Neural progenitor cell (in vitro differentiated cells): Measurements from ENCODE around the gene ST7L. TPM values are rescaled to one million over a fixed set of nuclear protein-coding genes. Genes with fewer than 3 reads are reported as not detected.
A peak's percentile ranks its signal among the peaks of the same experiment; 100 is the strongest.

Source experiments
- DNase-seq: peaks from one replicate; pipeline ENCODE4 v3.0.0-alpha.2; 2016; ENCODE audit warnings: low spot score
- H2AFZ ChIP-seq: fragments of 200-600 bp; sonication (generic); replicated peaks from 2 replicates; pipeline ENCODE4 v1.6.1; 2016; ENCODE audit warnings: antibody characterized with exemption
- H3F3A ChIP-seq: fragments of 200-600 bp; sonication (generic); 2 replicates; pipeline ENCODE4 v1.6.1; 2016; ENCODE audit warnings: antibody characterized with exemption, low read depth
- H3K27ac ChIP-seq: fragments of 200-600 bp; sonication (generic); 2 replicates; pipeline ENCODE4 v1.5.1; 2016; ENCODE audit warnings: mild to moderate bottlenecking
- H3K27me3 ChIP-seq: fragments of 200-600 bp; sonication (generic); 2 replicates; pipeline ENCODE4 v1.6.1; 2016; ENCODE audit warnings: mild to moderate bottlenecking, moderate library complexity
- H3K36me3 ChIP-seq: fragments of 200-600 bp; sonication (generic); 2 replicates; pipeline ENCODE4 v1.5.1; 2016
- H3K4me1 ChIP-seq: fragments of 200-600 bp; sonication (generic); 2 replicates; pipeline ENCODE4 v1.6.1; 2016; ENCODE audit warnings: mixed run types
- H3K4me2 ChIP-seq: fragments of 200-600 bp; sonication (generic); 2 replicates; pipeline ENCODE4 v1.6.1; 2016
- H3K4me3 ChIP-seq: fragments of 200-600 bp; sonication (generic); 2 replicates; pipeline ENCODE4 v1.5.1; 2016
- H3K79me2 ChIP-seq: fragments of 200-600 bp; sonication (generic); 2 replicates; pipeline ENCODE4 v1.6.1; 2016; ENCODE audit warnings: low read depth
- H3K9ac ChIP-seq: fragments of 200-600 bp; sonication (generic); 2 replicates; pipeline ENCODE4 v1.6.1; 2016
- H3K9me3 ChIP-seq: fragments of 200-600 bp; sonication (generic); 2 replicates; pipeline ENCODE4 v1.5.1; 2016; ENCODE audit warnings: low read depth
- H4K20me1 ChIP-seq: fragments of 200-600 bp; sonication (generic); 2 replicates; pipeline ENCODE4 v1.6.1; 2016; ENCODE audit warnings: low read depth
- H3K27ac Mint-ChIP-seq: 3 replicates; pipeline ENCODE4 v1.8.0; 2021; ENCODE audit warnings: mixed read lengths
- H3K27me3 Mint-ChIP-seq: 2 replicates; pipeline ENCODE4 v1.8.0; 2022; ENCODE audit warnings: low read depth, mild to moderate bottlenecking, inconsistent platforms, moderate library complexity, mixed read lengths; ENCODE audit not compliant: insufficient read depth
- H3K36me3 Mint-ChIP-seq: 3 replicates; pipeline ENCODE4 v1.8.0; 2021; ENCODE audit warnings: mixed read lengths
- H3K4me1 Mint-ChIP-seq: 3 replicates; pipeline ENCODE4 v1.8.0; 2021; ENCODE audit warnings: mixed read lengths
- H3K4me3 Mint-ChIP-seq: 3 replicates; pipeline ENCODE4 v1.8.0; 2021; ENCODE audit warnings: mild to moderate bottlenecking, moderate library complexity, mixed read lengths
- H3K9me3 Mint-ChIP-seq: 3 replicates; pipeline ENCODE4 v1.8.0; 2020; ENCODE audit warnings: mixed read lengths
- EZH2 ChIP-seq: fragments of 200-600 bp; sonication (generic); IDR thresholded peaks from 2 replicates; pipeline ENCODE4 v1.6.1; 2017; ENCODE audit warnings: antibody characterized with exemption, mild to moderate bottlenecking, moderate library complexity
- EZH2phosphoT487 ChIP-seq: fragments of 200-600 bp; sonication (generic); IDR thresholded peaks from 2 replicates; pipeline ENCODE4 v1.6.1; 2017; ENCODE audit warnings: antibody characterized with exemption
- total RNA-seq: library from RNA; depleted of rRNA; stranded (reverse); fragments of >200 nt; gene quantifications from 2 replicates; pipeline ENCODE4 v1.2.3, GENCODE V29; 2015; ENCODE audit warnings: low replicate concordance
- TF ChIP-seq, protein P1 (sequence below): fragments of 200-600 bp; sonication (generic); IDR thresholded peaks from 2 replicates; pipeline ENCODE4 v1.5.1; 2017; ENCODE audit warnings: antibody characterized with exemption, mild to moderate bottlenecking

The ST7L gene
- total RNA-seq, 1 donor from 2014 or later = 26.1 TPM

DNA sequence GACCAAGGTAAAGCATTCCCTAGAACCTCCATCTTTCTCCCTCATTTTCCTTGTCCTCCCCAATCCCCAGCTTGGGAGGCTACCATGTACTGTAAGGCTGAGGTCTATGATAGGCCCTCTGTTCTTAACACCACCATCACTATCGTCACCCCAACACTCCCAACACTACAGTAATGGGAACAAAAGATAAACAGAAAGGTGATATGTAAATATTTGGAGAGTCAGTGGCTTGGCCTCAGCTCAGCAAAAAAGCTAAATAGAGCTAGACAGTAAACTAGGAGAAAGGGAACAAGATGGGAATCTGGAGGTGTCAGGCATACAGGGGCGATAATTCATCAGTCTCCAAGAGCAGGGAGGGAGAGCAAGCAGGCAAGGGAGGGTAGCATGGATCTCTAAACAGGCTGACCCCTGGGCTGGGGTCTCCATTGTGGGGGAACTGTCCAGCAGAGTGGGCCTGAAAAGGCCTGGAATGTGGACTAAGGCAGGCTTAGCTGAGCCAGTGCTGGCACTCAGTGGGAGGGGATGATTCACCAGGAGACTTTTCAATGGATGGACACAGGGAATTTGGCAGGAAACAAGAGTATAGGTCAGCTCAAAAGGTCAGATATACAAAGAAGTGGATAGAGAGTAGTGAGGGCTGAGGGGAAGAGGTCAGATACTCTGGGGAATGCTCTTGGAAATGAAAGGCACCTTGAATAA is 103.5 kb downstream of the ST7L start:
- H3K27me3 ChIP-seq = peaks cover 47% of the 10 kb centered on the region
- peaks cover 39% of the 10 kb centered on the region for H3K4me1 ChIP-seq
- no peaks in the 10 kb centered on the region for H3K36me3 ChIP-seq
- peak overlapping the region; percentile 73 for H3K4me2 ChIP-seq
- Mint-ChIP-seq H3K4me3 (peak overlapping the region; percentile 62), H3K27me3 (peaks cover 20% of the 10 kb centered on the region), H3K4me1 (peaks cover 74% of the 10 kb centered on the region), H3K36me3 (peaks cover 38% of the 10 kb centered on the region), H3K27ac (peak overlapping the region; percentile 83), H3K9me3 (no peaks in the 10 kb centered on the region)
- no peak overlapping the region for H3K27ac ChIP-seq
- H3K79me2 ChIP-seq = no peaks in the 10 kb centered on the region
- H2AFZ ChIP-seq = no peak overlapping the region
- no peak for TF ChIP-seq EZH2
- TF ChIP-seq EZH2phosphoT487 = peak; percentile 57
- H4K20me1 ChIP-seq = peaks cover 18% of the 10 kb centered on the region
- no peak overlapping the region for H3K9ac ChIP-seq
- peak; percentile 96 for DNase-seq
- no peaks in the 10 kb centered on the region for H3K9me3 ChIP-seq
- H3F3A ChIP-seq = peaks cover 13% of the 10 kb centered on the region
- no peak overlapping the region for H3K4me3 ChIP-seq

DNA sequence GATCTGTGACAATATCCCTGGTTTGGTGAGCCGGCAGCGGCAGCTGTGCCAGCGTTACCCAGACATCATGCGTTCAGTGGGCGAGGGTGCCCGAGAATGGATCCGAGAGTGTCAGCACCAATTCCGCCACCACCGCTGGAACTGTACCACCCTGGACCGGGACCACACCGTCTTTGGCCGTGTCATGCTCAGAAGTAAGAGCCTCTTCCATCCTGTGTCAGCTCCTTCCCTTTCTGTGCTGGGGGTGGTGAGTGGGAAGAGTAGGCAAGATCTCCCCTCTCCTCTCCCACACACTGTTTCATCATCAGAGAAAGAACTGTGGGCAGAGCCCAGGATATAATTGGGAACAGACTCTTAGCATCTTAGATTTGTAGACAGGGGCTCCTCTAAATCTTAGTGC is 104.0 kb downstream of the ST7L start:
- Histone ChIP-seq H3K4me2 (peak overlapping the region; percentile 73), H4K20me1 (peaks cover 18% of the 10 kb centered on the region), H2AFZ (no peak overlapping the region), H3K4me3 (no peak overlapping the region), H3K9me3 (no peaks in the 10 kb centered on the region), H3K27ac (no peak overlapping the region), H3K27me3 (peaks cover 53% of the 10 kb centered on the region), H3K36me3 (no peaks in the 10 kb centered on the region), H3K79me2 (no peaks in the 10 kb centered on the region), H3K4me1 (peaks cover 44% of the 10 kb centered on the region), H3K9ac (no peak overlapping the region), H3F3A (peaks cover 13% of the 10 kb centered on the region)
- no peaks in the 10 kb centered on the region for H3K9me3 Mint-ChIP-seq
- no peak for DNase-seq
- peak overlapping the region; percentile 62 for H3K4me3 Mint-ChIP-seq
- TF ChIP-seq, protein P1, sequence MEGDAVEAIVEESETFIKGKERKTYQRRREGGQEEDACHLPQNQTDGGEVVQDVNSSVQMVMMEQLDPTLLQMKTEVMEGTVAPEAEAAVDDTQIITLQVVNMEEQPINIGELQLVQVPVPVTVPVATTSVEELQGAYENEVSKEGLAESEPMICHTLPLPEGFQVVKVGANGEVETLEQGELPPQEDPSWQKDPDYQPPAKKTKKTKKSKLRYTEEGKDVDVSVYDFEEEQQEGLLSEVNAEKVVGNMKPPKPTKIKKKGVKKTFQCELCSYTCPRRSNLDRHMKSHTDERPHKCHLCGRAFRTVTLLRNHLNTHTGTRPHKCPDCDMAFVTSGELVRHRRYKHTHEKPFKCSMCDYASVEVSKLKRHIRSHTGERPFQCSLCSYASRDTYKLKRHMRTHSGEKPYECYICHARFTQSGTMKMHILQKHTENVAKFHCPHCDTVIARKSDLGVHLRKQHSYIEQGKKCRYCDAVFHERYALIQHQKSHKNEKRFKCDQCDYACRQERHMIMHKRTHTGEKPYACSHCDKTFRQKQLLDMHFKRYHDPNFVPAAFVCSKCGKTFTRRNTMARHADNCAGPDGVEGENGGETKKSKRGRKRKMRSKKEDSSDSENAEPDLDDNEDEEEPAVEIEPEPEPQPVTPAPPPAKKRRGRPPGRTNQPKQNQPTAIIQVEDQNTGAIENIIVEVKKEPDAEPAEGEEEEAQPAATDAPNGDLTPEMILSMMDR = no peak
- no peak for TF ChIP-seq EZH2phosphoT487
- H3K27me3 Mint-ChIP-seq = peaks cover 25% of the 10 kb centered on the region
- H3K36me3 Mint-ChIP-seq = peaks cover 33% of the 10 kb centered on the region
- peak overlapping the region; percentile 83 for H3K27ac Mint-ChIP-seq
- H3K4me1 Mint-ChIP-seq = peaks cover 76% of the 10 kb centered on the region

DNA sequence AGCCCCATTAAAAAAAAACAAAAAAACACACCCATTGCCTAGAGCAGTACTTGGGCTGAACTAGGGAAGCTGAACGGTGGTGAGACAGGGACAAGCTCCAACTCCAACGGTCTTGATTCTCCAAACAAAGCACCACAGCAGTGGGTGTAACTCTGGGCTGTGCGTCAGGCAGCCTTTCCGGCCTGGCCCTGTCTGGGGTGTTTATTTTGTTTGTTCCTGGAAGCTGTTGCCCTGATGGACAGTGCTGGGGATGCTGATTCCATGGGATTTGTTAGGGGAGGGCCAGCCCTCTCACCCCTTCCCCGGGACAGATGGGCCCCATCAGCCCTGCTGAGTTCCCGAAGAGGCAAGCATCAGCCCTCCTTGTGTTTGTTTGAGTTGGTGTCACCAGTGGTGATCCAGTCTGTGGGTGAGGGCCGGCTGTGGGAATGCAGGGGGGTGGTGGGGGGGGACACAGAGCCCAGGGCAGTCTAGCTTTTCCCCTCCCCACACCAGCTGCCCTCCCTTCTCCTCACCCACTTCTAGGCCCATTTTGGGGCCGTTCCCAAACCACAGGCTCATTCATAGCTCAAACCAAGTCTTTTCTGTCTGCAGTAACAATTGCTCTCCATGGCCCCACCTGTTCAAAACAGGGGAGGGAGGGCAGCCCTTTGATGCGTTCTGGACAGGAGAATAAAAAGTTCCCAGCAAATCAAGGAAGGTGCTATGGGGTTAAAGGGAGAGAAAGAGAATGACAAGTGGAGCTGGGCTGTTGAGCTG is 105.7 kb downstream of the ST7L start:
- peaks cover 23% of the 10 kb centered on the region for H3F3A ChIP-seq
- no peak overlapping the region for H3K4me2 ChIP-seq
- TF ChIP-seq, protein P1 = no peak
- TF ChIP-seq EZH2phosphoT487 (no peak), EZH2 (no peak)
- H3K27ac ChIP-seq = no peak overlapping the region
- Mint-ChIP-seq H3K4me1 (peaks cover 82% of the 10 kb centered on the region), H3K27ac (peak overlapping the region; percentile 83), H3K36me3 (peaks cover 33% of the 10 kb centered on the region), H3K27me3 (peaks cover 28% of the 10 kb centered on the region), H3K4me3 (peak overlapping the region; percentile 34), H3K9me3 (no peaks in the 10 kb centered on the region)
- H3K27me3 ChIP-seq = peaks cover 69% of the 10 kb centered on the region
- no peaks in the 10 kb centered on the region for H3K79me2 ChIP-seq
- no peak overlapping the region for H3K9ac ChIP-seq
- H2AFZ ChIP-seq = no peak overlapping the region
- peaks cover 18% of the 10 kb centered on the region for H4K20me1 ChIP-seq
- no peaks in the 10 kb centered on the region for H3K36me3 ChIP-seq
- DNase-seq = no peak
- no peaks in the 10 kb centered on the region for H3K9me3 ChIP-seq
- H3K4me3 ChIP-seq = no peak overlapping the region
- peaks cover 47% of the 10 kb centered on the region for H3K4me1 ChIP-seq
